K562 (cell line): ENCODE measurements around the gene EFCAB8. TPM values are rescaled to one million over a fixed set of nuclear protein-coding genes. Genes with fewer than 3 reads are reported as not detected.

Source experiments
- ATAC-seq: fragments of 200-7000 bp; cut with Tn5 transposase; 3 replicates; pipeline ENCODE4 v1.9.1; 2020; ENCODE audit warnings: moderate library complexity
- BruUV-seq: library from RNA; stranded (reverse); fragments of 400-500 nt; replicated peaks from 2 replicates; lab custom pipeline; 2021; lab: Mats Ljungman, UMichigan
- CTCF ChIA-PET: fragments of 300-600 bp; formaldehyde crosslinking; extraction: SDS; loops from one replicate; lab custom pipeline; 2021; ENCODE audit warnings: low intra/inter-chr PET ratio; lab: Yijun Ruan, JAX
- POLR2A ChIA-PET: fragments of 300-600, 350-650 bp; sonication (Branson Sonifier 250); formaldehyde crosslinking; extraction: SDS; loops from one replicate; lab custom pipeline; 2021; ENCODE audit warnings: antibody characterized with exemption, inconsistent platforms; lab: Yijun Ruan, JAX
- DNase-seq, 4 experiments: peaks; one replicate each; pipeline versions ENCODE4 v3.0.0 to v3.0.0-alpha.2; 2011 to 2018; ENCODE audit warnings: low spot score in 3 of 4, mixed read lengths in 3 of 4; ENCODE audit errors: extremely low read depth in 1 of 4
- FAIRE-seq: peaks from 2 replicates; lab custom pipeline; 2011; peaks lifted over from hg19 to GRCh38; lab: Jason Lieb, UNC
- H2AFZ ChIP-seq: 2 replicates; pipeline ENCODE4 v1.6.0; 2011; ENCODE audit warnings: low read depth, low read length, control low read depth, inconsistent platforms
- H3K27ac ChIP-seq: fragments of 200-600 bp; 3 replicates; pipeline ENCODE4 v1.8.0; 2011; ENCODE audit warnings: low read depth, mild to moderate bottlenecking, control low read depth, inconsistent platforms, low read length, moderate library complexity, mixed read lengths; ENCODE audit errors: extremely low read depth
- H3K27me3 ChIP-seq, 2 experiments: fragments of 300-600 bp in 1 of 2; 2 replicates in 1 of 2; 3 replicates in 1 of 2; pipeline versions ENCODE4 v1.6.0 to v1.8.0; 2011; ENCODE audit warnings: inconsistent platforms in 2 of 2, low read length in 2 of 2, mild to moderate bottlenecking in 1 of 2, mixed read lengths in 1 of 2, moderate library complexity in 1 of 2; ENCODE audit not compliant: control insufficient read depth in 2 of 2, insufficient read depth in 2 of 2
- H3K36me3 ChIP-seq: fragments of 300-600 bp; 3 replicates; pipeline ENCODE4 v1.8.0; 2011; ENCODE audit warnings: mild to moderate bottlenecking, low read length, inconsistent platforms; ENCODE audit not compliant: control insufficient read depth, insufficient read depth
- H3K4me1 ChIP-seq, 2 experiments: fragments of 200-600 bp in 1 of 2; replicated peaks in 1 of 2; 2 replicates in 1 of 2; 3 replicates in 1 of 2; pipeline versions ENCODE4 v1.5.1 to v1.8.0; 2011; ENCODE audit warnings: inconsistent platforms in 2 of 2, low read length in 2 of 2, mild to moderate bottlenecking in 1 of 2, mixed read lengths in 1 of 2, moderate library complexity in 1 of 2; ENCODE audit not compliant: control insufficient read depth in 2 of 2, insufficient read depth in 2 of 2
- H3K4me2 ChIP-seq: 2 replicates; pipeline ENCODE4 v1.6.1; 2011; ENCODE audit warnings: low read length, control low read depth, inconsistent platforms, mixed read lengths; ENCODE audit not compliant: insufficient read depth
- H3K4me3 ChIP-seq: fragments of 200-600 bp; sonication (generic), shearing (Covaris generic); 2 replicates; pipeline ENCODE4 v1.5.1; 2016; ENCODE audit warnings: control low read depth, inconsistent platforms
- H3K79me2 ChIP-seq: fragments of 200-600 bp; 3 replicates; pipeline ENCODE4 v1.8.0; 2011; ENCODE audit warnings: low read length, inconsistent platforms; ENCODE audit not compliant: control insufficient read depth, insufficient read depth
- H3K9ac ChIP-seq, 2 experiments: 2 replicates each; pipeline versions ENCODE4 v1.6.0 to v1.6.1; 2011; ENCODE audit warnings: low read depth in 2 of 2, low read length in 2 of 2, control low read depth in 1 of 2, inconsistent platforms in 1 of 2, mild to moderate bottlenecking in 1 of 2, mixed read lengths in 1 of 2; ENCODE audit not compliant: insufficient read depth in 1 of 2
- H3K9me1 ChIP-seq: one replicate; pipeline ENCODE4 v1.6.0; 2011; ENCODE audit warnings: inconsistent platforms, mild to moderate bottlenecking, low read length, moderate library complexity; ENCODE audit not compliant: control insufficient read depth, insufficient read depth
- H3K9me3 ChIP-seq: replicated peaks from 2 replicates; pipeline ENCODE4 v1.5.1; 2011; ENCODE audit warnings: low read depth, low read length, inconsistent platforms; ENCODE audit not compliant: control insufficient read depth, insufficient read depth
- H4K20me1 ChIP-seq: replicated peaks from 2 replicates; pipeline ENCODE4 v1.6.1; 2011; ENCODE audit warnings: low read length, inconsistent platforms, mixed read lengths; ENCODE audit not compliant: control insufficient read depth, insufficient read depth
- C11orf30 ChIP-seq: fragments of 450-650 bp; IDR thresholded peaks from 2 replicates; pipeline ENCODE4 v1.6.1; 2016; ENCODE audit warnings: low read depth, mild to moderate bottlenecking
- CAMTA2 ChIP-seq: fragments of 250-450 bp; sonication (Bioruptor Pico); conservative IDR thresholded peaks from 2 replicates; pipeline ENCODE4 v1.5.1; 2022
- DDX20 ChIP-seq: fragments of 450-650 bp; IDR thresholded peaks from 2 replicates; pipeline ENCODE4 v1.6.1; 2016; ENCODE audit warnings: missing genetic modification characterization, low read depth, mild to moderate bottlenecking, missing compliant biosample characterization, moderate library complexity
- ELF4 ChIP-seq: fragments of 450-650 bp; formaldehyde crosslinking; IDR thresholded peaks from 2 replicates; pipeline ENCODE4 v1.4.0; 2022; ENCODE audit warnings: missing genetic modification characterization
- FOXA3 ChIP-seq, 2 experiments: fragments of 450-650 bp in 1 of 2; sonication (generic) in 1 of 2; formaldehyde crosslinking; IDR thresholded peaks in 1 of 2; conservative IDR thresholded peaks in 1 of 2; 2 replicates each; pipeline versions ENCODE4 v1.4.0 to v1.8.0; 2020 to 2022; ENCODE audit warnings: mild to moderate bottlenecking in 2 of 2, missing genetic modification reagents in 1 of 2
- GTF2B ChIP-seq: IDR thresholded peaks from 2 replicates; pipeline ENCODE4 v1.6.1; 2011; ENCODE audit not compliant: insufficient read length; ENCODE audit errors: extremely low read depth
- HDAC6 ChIP-seq: IDR thresholded peaks from 2 replicates; pipeline ENCODE4 v1.6.1; 2012; ENCODE audit warnings: low read depth, mild to moderate bottlenecking, control low read depth, inconsistent platforms, low read length, moderate library complexity
- HNRNPH1 ChIP-seq: fragments of 200-400 bp; formaldehyde crosslinking; optimal IDR thresholded peaks from 2 replicates; pipeline ENCODE3; 2017; ENCODE audit warnings: low read depth, mild to moderate bottlenecking, low read length, moderate library complexity
- HSF4 ChIP-seq: fragments of 250-450 bp; sonication (Bioruptor Pico); IDR thresholded peaks from 2 replicates; pipeline ENCODE4 v2.1.2; 2022; ENCODE audit warnings: mild to moderate bottlenecking, moderate library complexity, borderline replicate concordance
- KDM2B ChIP-seq: fragments of 250-450 bp; sonication (Bioruptor Pico); IDR thresholded peaks from 2 replicates; pipeline ENCODE4 v1.8.0; 2021; ENCODE audit warnings: mild to moderate bottlenecking, moderate library complexity
- NBN ChIP-seq: fragments of 450-650 bp; IDR thresholded peaks from 2 replicates; pipeline ENCODE4 v1.6.1; 2016; ENCODE audit warnings: low read depth, mild to moderate bottlenecking
- PTTG1 ChIP-seq: fragments of 450-650 bp; IDR thresholded peaks from 2 replicates; pipeline ENCODE4 v1.6.1; 2016; ENCODE audit warnings: low read depth, mild to moderate bottlenecking, missing genetic modification characterization, missing compliant biosample characterization
- SOX6 ChIP-seq: fragments of 450-650 bp; IDR thresholded peaks from 2 replicates; pipeline ENCODE4 v1.6.1; 2014; ENCODE audit warnings: mild to moderate bottlenecking
- TBL1XR1 ChIP-seq, 2 experiments: IDR thresholded peaks; 2 replicates each; pipeline ENCODE4 v1.6.1; 2012; ENCODE audit warnings: improper control_type of control experiment in 2 of 2, low read length in 2 of 2, mild to moderate bottlenecking in 1 of 2
- XRCC4 ChIP-seq: IDR thresholded peaks from one replicate; pipeline ENCODE4 v1.6.1; 2011; ENCODE audit not compliant: insufficient read depth, insufficient read length; ENCODE audit errors: extremely low read depth
- ZFX ChIP-seq: sonication (generic); formaldehyde crosslinking; IDR thresholded peaks from 2 replicates; pipeline ENCODE4 v1.8.0; 2022; ENCODE audit warnings: mild to moderate bottlenecking, missing genetic modification reagents, moderate library complexity
- ZNF316 ChIP-seq: fragments of 450-650 bp; IDR thresholded peaks from 2 replicates; pipeline ENCODE4 v1.6.1; 2016
- ZNF696 ChIP-seq: fragments of 250-450 bp; sonication (Bioruptor Pico); conservative IDR thresholded peaks from 2 replicates; pipeline ENCODE4 v1.4.0; 2020; ENCODE audit warnings: mild to moderate bottlenecking, moderate library complexity
- WGBS: fragments of 100-300 bp; shearing (Covaris generic); methylation state at CpG from one replicate; pipeline ENCODE4 v1.1.6; 2016; ENCODE audit warnings: low coverage, mixed read lengths; ENCODE audit not compliant: insufficient coverage; ENCODE audit errors: missing lambda C conversion rate; 5-methylcytosine and 5-hydroxymethylcytosine counted together
- in situ Hi-C: fragments of 300-500 bp; cut with MboI; formaldehyde crosslinking; loops from 4 replicates; pipeline ENCODE4 v1.15.0; 2018; ENCODE audit warnings: inconsistent platforms, mixed read lengths
- intact Hi-C: fragments of 100-400 bp; cut with micrococcal nuclease; formaldehyde crosslinking; loops from 2 replicates; pipeline ENCODE4 v1.14.2; 2022
- polyA plus RNA-seq, 8 experiments: library from polyadenylated mRNA; depleted of rRNA in 4 of 8; stranded (reverse) in 5 of 8; unstranded in 3 of 8; fragments of >200 nt; fragmentation: Nextera tagmentation in 2 of 8; fragmentation: Illumina TruSeq in 1 of 8; extraction: Ambion mirVana in 2 of 8; extraction: Trizol in 1 of 8; gene quantifications; 2 replicates each; pipeline versions ENCODE4 v1.2.1 to v1.2.3, GENCODE V29; 2011 to 2014; ENCODE audit warnings: inconsistent platforms in 1 of 8, missing spikeins in 1 of 8
- total RNA-seq, 7 experiments: library from RNA; depleted of rRNA in 6 of 7; stranded (reverse); fragments of >200 nt in 6 of 7; fragmentation: Illumina TruSeq in 2 of 7; extraction: Trizol in 2 of 7; gene quantifications; 2 replicates each; pipeline versions ENCODE4 v1.2.1 to v1.2.3, GENCODE V29; 2011 to 2021; ENCODE audit warnings: low replicate concordance in 1 of 7

The EFCAB8 gene
- total and polyA plus RNA-seq, 9 of the 15 experiments (the other 6 are each of a cell fraction or from before 2014, with no cell fraction given): 0.03 to 0.18 (median 0.11) TPM; not detected in 6

- ChIA-PET POLR2A (no interaction called here), CTCF (no interaction called here)
- Histone ChIP-seq H3K4me3 (no peak overlapping the region), H3K4me1 (no peaks in the 10 kb centered on the region; a peak in 1 of 5 replicates), H3K36me3 (no peaks in the 10 kb centered on the region), H3K79me2 (no peaks in the 10 kb centered on the region), H3K9me3 (no peaks in the 10 kb centered on the region), H3K9me1 (no peaks in the 10 kb centered on the region), H4K20me1 (peaks cover 3% of the 10 kb centered on the region; the same call in 1 of the 2 replicates)
- in situ Hi-C loops (no loop called here), intact Hi-C loops (no loop called here)
- BruUV-seq: no TSS peak
- 3% methylated on average over 5 of the region's 5 CpGs for WGBS
- no peak for ATAC-seq
- TF ChIP-seq HSF4 (CRISPR knock-in tag) (no peak), TBL1XR1 (IDR thresholded peaks at IDR 0.05; ENCODE audit: low read length in 2 of 2) (no peak), C11orf30 (peak; percentile 58; the same call in 1 of the 2 replicates), ZNF316 (peak; percentile 74)
- TF ChIP-seq, all 486 proteins: peak for 2
- DNase-seq (no peak), FAIRE-seq (no peak)
- H3K27ac ChIP-seq: no peak overlapping the region
- H3K9ac ChIP-seq: no peak overlapping the region
- H3K27me3 ChIP-seq: peaks cover 20 to 33% of the 10 kb centered on the region in 2 experiments; a peak in 4 of 5 replicates
- no peak overlapping the region for H3K4me2 ChIP-seq
- H2AFZ ChIP-seq: no peak overlapping the region
Measured at GRCh38 chr20:32870985-32871384, 12.3 kb downstream of the EFCAB8 start.

- WGBS: 2% methylated on average over 4 of the region's 4 CpGs
- TF ChIP-seq GTF2B: no peak
- TF ChIP-seq ZFX (CRISPR knock-in tag): no peak
- TF ChIP-seq KDM2B (CRISPR knock-in tag): no peak
- TF ChIP-seq PTTG1 (tag): no peak
- TF ChIP-seq ZNF696 (CRISPR knock-in tag): no peak
- TF ChIP-seq SOX6: no peak
- no peak for TF ChIP-seq ELF4 (CRISPR knock-in tag)
- TF ChIP-seq HDAC6: no peak
- TF ChIP-seq HNRNPH1: no peak
- TF ChIP-seq DDX20: no peak
- no peak for TF ChIP-seq XRCC4
- TF ChIP-seq FOXA3 (CRISPR knock-in tag; conservative IDR thresholded peaks at IDR 0.05 in 1 of 2, IDR thresholded peaks at IDR 0.05 in 1 of 2): no peak
- TF ChIP-seq CAMTA2: no peak
- TF ChIP-seq NBN: no peak
Measured at GRCh38 chr20:32871627-32872160, 13.0 kb downstream of the EFCAB8 start.

More at GRCh38 chr20:32871627-32872160, 13.0 kb downstream of the EFCAB8 start:
- H3K27ac ChIP-seq: no peak overlapping the region
- no TSS peak for BruUV-seq
- ChIA-PET CTCF (no interaction called here), POLR2A (no interaction called here)
- H3K79me2 ChIP-seq: no peaks in the 10 kb centered on the region
- H3K36me3 ChIP-seq: no peaks in the 10 kb centered on the region
- H3K4me1 ChIP-seq: no peaks in the 10 kb centered on the region; a peak in 1 of 5 replicates
- peaks cover 6% of the 10 kb centered on the region; the same call in 1 of the 2 replicates for H4K20me1 ChIP-seq
- intact Hi-C loops (no loop called here), in situ Hi-C loops (no loop called here)
- no peak overlapping the region for H3K9ac ChIP-seq
- no peak overlapping the region for H3K4me2 ChIP-seq
- DNase-seq (no peak), FAIRE-seq (no peak), ATAC-seq (no peak)
- H2AFZ ChIP-seq: no peak overlapping the region
- peaks cover 21 to 37% of the 10 kb centered on the region in 2 experiments; a peak in 4 of 5 replicates for H3K27me3 ChIP-seq
- H3K9me3 ChIP-seq: no peaks in the 10 kb centered on the region
- no peak overlapping the region for H3K4me3 ChIP-seq
- H3K9me1 ChIP-seq: no peaks in the 10 kb centered on the region
